ENCODE data around the gene AGAP1.

- TF ChIP-seq CTCF (IDR thresholded peaks at IDR 0.05) (no peak), POLR2A (IDR thresholded peaks at IDR 0.05) (no peak)
Observed at GRCh38 chr2:236065314-236066160, 571.7 kb downstream of the AGAP1 start.
